ENCODE results near the gene DCLK1.

Gene DCLK1

DNA sequence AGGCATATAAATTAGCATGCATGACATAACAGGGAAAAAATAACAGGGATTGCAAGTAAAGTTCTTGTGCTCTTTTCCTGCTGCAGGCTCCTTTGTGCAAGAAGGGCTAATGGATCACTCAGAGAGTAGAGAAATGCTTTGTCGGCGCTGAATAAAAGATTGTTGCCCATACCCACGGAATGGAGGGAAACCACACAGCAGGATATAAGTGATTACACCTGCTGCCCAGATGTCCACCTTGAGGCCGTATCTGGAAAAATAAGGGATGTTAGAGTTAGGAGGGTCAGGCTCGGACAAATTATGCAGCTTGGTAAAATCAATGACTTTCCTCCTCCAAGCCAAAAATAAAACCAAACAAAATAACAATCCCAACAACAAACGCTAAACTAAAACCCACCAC is 322.3 kb downstream of the DCLK1 start:
- no peak overlapping the region for H3K27ac ChIP-seq
- ChIA-PET POLR2A (ENCODE audit: low non-redundant PET) (no interaction called here), CTCF (no interaction called here)
- DNase-seq (ENCODE audit: low spot score): no peak
- TF ChIP-seq, protein P1, sequence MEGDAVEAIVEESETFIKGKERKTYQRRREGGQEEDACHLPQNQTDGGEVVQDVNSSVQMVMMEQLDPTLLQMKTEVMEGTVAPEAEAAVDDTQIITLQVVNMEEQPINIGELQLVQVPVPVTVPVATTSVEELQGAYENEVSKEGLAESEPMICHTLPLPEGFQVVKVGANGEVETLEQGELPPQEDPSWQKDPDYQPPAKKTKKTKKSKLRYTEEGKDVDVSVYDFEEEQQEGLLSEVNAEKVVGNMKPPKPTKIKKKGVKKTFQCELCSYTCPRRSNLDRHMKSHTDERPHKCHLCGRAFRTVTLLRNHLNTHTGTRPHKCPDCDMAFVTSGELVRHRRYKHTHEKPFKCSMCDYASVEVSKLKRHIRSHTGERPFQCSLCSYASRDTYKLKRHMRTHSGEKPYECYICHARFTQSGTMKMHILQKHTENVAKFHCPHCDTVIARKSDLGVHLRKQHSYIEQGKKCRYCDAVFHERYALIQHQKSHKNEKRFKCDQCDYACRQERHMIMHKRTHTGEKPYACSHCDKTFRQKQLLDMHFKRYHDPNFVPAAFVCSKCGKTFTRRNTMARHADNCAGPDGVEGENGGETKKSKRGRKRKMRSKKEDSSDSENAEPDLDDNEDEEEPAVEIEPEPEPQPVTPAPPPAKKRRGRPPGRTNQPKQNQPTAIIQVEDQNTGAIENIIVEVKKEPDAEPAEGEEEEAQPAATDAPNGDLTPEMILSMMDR (conservative IDR thresholded peaks at IDR 0.05; ENCODE audit: low read depth): no peak

DNA sequence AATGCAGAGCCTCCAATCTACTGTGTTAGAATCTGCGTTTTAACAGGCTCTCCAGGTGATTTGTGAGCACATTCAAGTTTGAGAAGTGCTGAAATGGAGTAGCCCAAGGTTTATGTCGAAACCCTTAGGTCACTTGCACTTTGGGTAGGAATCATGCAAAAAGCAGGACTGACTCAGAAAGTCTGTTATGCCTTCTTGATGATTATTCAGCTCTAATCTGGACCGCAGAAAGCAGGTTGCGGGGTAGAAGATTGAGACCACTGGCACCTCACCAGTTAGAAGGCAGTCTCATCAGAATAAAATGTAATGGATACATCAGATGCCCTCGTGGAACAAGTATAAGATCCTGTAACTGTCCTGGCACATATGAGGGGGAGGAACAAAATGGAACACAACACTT is 326.3 kb downstream of the DCLK1 start:
- no peak overlapping the region for H3K27ac ChIP-seq
- CTCF ChIA-PET: no interaction called here
- POLR2A ChIA-PET (ENCODE audit: low non-redundant PET): no interaction called here
- DNase-seq (ENCODE audit: low spot score): no peak
- TF ChIP-seq, protein P1 (conservative IDR thresholded peaks at IDR 0.05; ENCODE audit: low read depth): no peak

DNA sequence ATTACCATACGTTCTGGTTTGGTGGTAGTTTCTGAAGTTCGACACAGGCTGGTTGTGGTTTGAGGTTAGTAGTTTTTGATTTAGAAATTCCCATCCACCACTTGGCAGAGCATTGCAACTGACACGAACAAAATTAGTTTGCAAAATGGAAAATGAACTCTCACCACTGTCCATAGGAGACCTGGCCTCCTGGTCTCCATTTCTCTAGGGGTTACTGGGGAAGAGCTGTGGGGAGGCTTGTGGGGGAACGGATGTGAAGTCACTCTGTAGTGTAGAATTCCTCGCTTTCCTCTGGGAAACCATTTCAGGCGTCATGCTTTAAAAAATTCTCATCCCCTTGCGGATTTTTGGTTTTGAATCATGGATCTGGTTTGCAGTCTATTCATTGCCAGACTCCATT is 333.2 kb downstream of the DCLK1 start:
- TF ChIP-seq, protein P1 (conservative IDR thresholded peaks at IDR 0.05; ENCODE audit: low read depth): no peak
- no peak overlapping the region for H3K27ac ChIP-seq
- POLR2A ChIA-PET (ENCODE audit: low non-redundant PET): no interaction called here
- CTCF ChIA-PET: no interaction called here
- no peak for DNase-seq (ENCODE audit: low spot score)

- POLR2A ChIA-PET (ENCODE audit: low non-redundant PET): no interaction called here
- H3K27ac ChIP-seq: no peak overlapping the region
- CTCF ChIA-PET: interaction anchor here (0.5 kb wide), 1 partner anchor 477 kb away, joined by 3 read pairs; no protein-coding TSS in a partner anchor
- TF ChIP-seq, protein P1 (conservative IDR thresholded peaks at IDR 0.05; ENCODE audit: low read depth): no peak
- DNase-seq (ENCODE audit: low spot score): no peak
These were observed 333.9 kb downstream of the DCLK1 start for GRCh38 chr13:35797244-35797643.

- TF ChIP-seq, protein P1 (conservative IDR thresholded peaks at IDR 0.05; ENCODE audit: low read depth): no peak
- ChIA-PET CTCF (interaction anchor here (0.7 kb wide), 1 partner anchor 25 kb away, joined by 3 read pairs; no protein-coding TSS in a partner anchor), POLR2A (ENCODE audit: low non-redundant PET) (no interaction called here)
- no peak overlapping the region for H3K27ac ChIP-seq
- no peak for DNase-seq (ENCODE audit: low spot score)
These were observed 334.6 kb downstream of the DCLK1 start for GRCh38 chr13:35796623-35797022.

DNA sequence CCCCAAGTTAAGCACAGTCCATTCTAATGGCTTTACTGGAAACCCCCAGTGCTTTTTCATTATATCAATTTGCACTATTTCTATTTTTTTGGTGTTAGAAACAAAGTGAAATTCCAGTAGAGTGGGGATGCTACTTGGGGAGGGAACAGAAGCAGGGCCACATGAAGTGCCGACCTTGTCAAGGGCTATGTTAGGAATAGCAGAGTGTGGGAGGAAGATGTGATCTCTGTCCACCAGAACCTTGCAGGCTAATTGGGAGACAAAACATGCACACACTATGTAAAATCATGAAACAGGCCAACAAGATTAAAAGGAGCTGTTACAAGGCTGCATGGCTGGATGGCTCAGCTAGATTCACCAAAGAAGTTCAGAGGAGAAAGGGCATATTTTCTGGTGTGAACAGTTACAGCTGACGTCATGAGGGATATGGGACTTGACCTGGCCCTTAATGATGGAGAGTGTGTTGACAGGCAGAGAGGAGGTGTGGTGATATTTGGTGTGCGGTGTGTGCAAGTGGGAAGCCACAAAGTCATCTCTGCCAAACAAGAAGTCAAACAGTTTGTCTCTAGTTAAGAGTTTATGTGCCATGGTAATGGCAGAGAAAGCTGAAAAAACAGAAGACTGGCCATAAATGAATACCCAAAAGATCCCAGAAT is 336.3 kb downstream of the DCLK1 start:
- CTCF ChIA-PET: interaction anchor here (0.7 kb wide), 1 partner anchor 23 kb away, joined by 3 read pairs; no protein-coding TSS in a partner anchor
- TF ChIP-seq, protein P1 (conservative IDR thresholded peaks at IDR 0.05; ENCODE audit: low read depth): no peak
- POLR2A ChIA-PET (ENCODE audit: low non-redundant PET): no interaction called here
- no peak overlapping the region for H3K27ac ChIP-seq
- no peak for DNase-seq (ENCODE audit: low spot score)

Measured in RWPE1 (cell line).